ENCODE measurements around the gene ADAMTS4.

Gene ADAMTS4

DNA sequence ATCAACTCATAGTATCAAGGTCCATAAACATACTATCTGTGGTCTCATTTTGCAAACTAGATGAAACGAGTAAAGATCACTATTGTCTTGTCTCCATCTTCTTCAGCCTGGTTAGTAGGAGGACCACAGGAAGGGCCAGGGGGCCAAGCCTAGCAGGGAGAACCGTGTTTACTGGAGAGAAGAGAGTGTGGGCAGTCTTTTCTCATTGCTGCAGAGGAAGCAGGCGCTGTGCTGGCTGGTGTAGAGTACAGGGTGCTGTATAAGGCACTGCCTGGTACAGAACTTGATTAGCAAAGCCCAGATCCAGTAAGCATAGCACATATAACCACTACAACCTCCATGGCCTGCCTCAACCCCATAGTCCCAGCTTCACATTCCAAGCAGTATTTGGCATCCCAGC is 11.5 kb downstream of the ADAMTS4 start:
- no peak for TF ChIP-seq ZFX (IDR thresholded peaks at IDR 0.05; ENCODE audit: borderline replicate concordance)
- no peak overlapping the region for H3K27ac ChIP-seq

DNA sequence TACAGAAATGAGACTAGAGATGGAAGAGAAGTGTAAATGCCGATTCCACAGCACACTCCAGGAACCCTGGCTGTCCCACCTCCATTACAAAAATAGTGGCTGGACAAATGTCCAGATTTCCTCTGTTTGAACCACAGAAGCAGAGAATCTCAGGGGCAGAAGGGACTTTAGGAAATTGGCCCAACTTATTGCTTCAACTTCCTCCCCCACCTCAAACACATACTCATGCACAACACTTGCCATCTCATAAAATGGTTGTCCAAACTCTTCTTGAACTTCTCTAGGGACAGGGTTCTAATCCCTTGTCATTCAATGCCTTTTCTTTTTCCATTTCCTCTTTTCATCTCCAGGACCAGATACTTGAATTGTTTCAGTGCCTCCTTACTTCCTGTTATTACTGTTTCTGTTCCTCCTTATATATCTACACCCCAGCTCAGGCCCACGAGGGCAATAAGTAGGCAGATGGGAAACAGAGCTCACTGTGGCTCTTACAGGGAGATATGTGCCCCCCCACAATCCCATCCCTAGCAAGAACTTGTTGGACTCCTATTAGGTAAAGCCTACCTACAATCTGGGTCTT is 13.0 kb downstream of the ADAMTS4 start:
- H3K27ac ChIP-seq = no peak overlapping the region
- TF ChIP-seq ZFX (IDR thresholded peaks at IDR 0.05; ENCODE audit: borderline replicate concordance) = no peak
- TF ChIP-seq, protein P1, sequence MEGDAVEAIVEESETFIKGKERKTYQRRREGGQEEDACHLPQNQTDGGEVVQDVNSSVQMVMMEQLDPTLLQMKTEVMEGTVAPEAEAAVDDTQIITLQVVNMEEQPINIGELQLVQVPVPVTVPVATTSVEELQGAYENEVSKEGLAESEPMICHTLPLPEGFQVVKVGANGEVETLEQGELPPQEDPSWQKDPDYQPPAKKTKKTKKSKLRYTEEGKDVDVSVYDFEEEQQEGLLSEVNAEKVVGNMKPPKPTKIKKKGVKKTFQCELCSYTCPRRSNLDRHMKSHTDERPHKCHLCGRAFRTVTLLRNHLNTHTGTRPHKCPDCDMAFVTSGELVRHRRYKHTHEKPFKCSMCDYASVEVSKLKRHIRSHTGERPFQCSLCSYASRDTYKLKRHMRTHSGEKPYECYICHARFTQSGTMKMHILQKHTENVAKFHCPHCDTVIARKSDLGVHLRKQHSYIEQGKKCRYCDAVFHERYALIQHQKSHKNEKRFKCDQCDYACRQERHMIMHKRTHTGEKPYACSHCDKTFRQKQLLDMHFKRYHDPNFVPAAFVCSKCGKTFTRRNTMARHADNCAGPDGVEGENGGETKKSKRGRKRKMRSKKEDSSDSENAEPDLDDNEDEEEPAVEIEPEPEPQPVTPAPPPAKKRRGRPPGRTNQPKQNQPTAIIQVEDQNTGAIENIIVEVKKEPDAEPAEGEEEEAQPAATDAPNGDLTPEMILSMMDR (IDR thresholded peaks at IDR 0.05) = no peak

DNA sequence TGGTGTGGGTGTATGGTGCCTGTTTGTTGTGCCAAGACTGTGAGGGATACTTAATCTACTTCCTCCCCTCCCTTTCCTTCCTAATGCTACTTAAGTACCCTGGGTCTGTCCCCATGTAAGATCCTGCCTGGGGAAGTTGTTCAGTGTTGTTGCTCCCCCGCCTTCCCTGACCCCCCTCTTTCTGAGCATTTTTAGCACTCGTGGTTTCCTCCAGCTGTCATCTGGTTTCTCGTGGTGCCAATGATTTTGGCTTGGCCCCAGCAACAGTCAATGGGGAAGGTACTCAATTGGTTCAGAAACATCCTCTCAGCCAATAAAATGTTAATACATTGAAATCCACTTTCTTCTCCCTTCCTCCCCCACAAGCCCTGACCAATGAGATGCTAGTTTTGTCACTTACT is 13.6 kb downstream of the ADAMTS4 start:
- no peak overlapping the region for H3K27ac ChIP-seq
- TF ChIP-seq, protein P1 (IDR thresholded peaks at IDR 0.05) = no peak
- TF ChIP-seq ZFX (IDR thresholded peaks at IDR 0.05; ENCODE audit: borderline replicate concordance) = no peak

DNA sequence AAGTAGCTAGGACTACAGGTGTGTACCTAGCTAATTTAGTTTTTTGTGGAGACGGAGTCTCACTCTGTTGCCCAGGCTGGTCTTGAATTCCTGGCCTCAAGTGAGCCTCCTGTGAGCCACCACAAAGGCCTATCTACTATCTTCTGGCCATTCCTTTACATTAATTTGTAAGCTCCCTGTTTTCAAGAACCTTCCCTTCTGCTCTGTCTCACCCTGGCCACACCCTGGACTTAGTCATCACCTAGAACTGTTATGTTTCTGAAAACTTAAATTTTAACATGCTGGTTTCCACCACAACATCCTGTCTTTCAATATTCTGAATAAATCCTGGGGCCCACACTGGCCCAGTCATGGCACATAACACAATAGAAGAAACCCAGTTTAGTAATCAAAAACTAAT is 16.6 kb downstream of the ADAMTS4 start:
- TF ChIP-seq ZFX (IDR thresholded peaks at IDR 0.05; ENCODE audit: borderline replicate concordance) = no peak
- no peak overlapping the region for H3K27ac ChIP-seq

- no peak overlapping the region for H3K27ac ChIP-seq
- TF ChIP-seq, protein P1 (IDR thresholded peaks at IDR 0.05) = peak; percentile 45
- no peak for TF ChIP-seq ZFX (IDR thresholded peaks at IDR 0.05; ENCODE audit: borderline replicate concordance)
These were observed 18.2 kb downstream of the ADAMTS4 start for GRCh38 chr1:161180639-161181038.

- no peak overlapping the region for H3K27ac ChIP-seq
These were observed 19.2 kb downstream of the ADAMTS4 start for GRCh38 chr1:161179698-161180097.

DNA sequence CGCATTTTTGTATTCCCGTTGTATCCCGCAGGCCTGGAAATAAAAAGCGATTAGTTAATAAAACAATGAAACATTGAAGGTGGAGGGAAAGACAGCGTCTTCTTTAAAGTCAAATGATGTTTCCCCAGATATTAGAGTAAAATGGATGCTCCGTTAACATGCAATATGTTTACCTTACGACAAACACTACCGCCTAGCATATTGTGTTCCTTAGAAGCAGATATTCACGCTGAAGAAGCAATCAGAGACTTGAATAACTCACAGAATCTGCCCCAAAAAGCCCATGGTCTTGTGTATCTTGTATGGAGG is 21.0 kb downstream of the ADAMTS4 start:
- peak overlapping the region; percentile 63 for H3K27ac ChIP-seq
- TF ChIP-seq ZFX (IDR thresholded peaks at IDR 0.05; ENCODE audit: borderline replicate concordance) = no peak
- TF ChIP-seq, protein P1 (IDR thresholded peaks at IDR 0.05) = peak; percentile 0; the same call in 1 of the 2 replicates

More at GRCh38 chr1:161179698-161180097, 19.2 kb downstream of the ADAMTS4 start:
- TF ChIP-seq, protein P1 (IDR thresholded peaks at IDR 0.05) = no peak
- TF ChIP-seq ZFX (IDR thresholded peaks at IDR 0.05; ENCODE audit: borderline replicate concordance) = no peak

GRCh38 chr1:161177112-161177935 is 21.5 kb downstream of the ADAMTS4 start, which contains the start of gene B4GALT3:
Gene B4GALT3, minus strand, starts transcription at chr1:161177507. Its CDS starts 1,447 bp downstream, at chr1:161176060.
- TF ChIP-seq, protein P1 (IDR thresholded peaks at IDR 0.05) = peak; percentile 21; the same call in 1 of the 2 replicates
- TF ChIP-seq ZFX (IDR thresholded peaks at IDR 0.05; ENCODE audit: borderline replicate concordance) = no peak
- peak within 1 kb of the TSS; percentile 63 for H3K27ac ChIP-seq

Measured in 22Rv1 (cell line).